Ishikawa (cell line): ENCODE data around the gene SRPK2.

Experiments
- CEBPB ChIP-seq: IDR thresholded peaks from 2 replicates; pipeline ENCODE4 v1.6.1; 2012
- CREB1 ChIP-seq: IDR thresholded peaks from 2 replicates; pipeline ENCODE4 v1.6.1; 2012; ENCODE audit warnings: low read depth
- EGR1 ChIP-seq: IDR thresholded peaks from 2 replicates; pipeline ENCODE4 v1.6.1; 2012
- EP300 ChIP-seq: IDR thresholded peaks from 2 replicates; pipeline ENCODE4 v1.6.1; 2012; ENCODE audit warnings: borderline replicate concordance
- TAF1 ChIP-seq: IDR thresholded peaks from 2 replicates; pipeline ENCODE4 v1.6.1; 2012; ENCODE audit warnings: low read depth, mild to moderate bottlenecking
- TCF12 ChIP-seq: IDR thresholded peaks from 2 replicates; pipeline ENCODE4 v1.6.1; 2012; ENCODE audit warnings: low read depth
- TF ChIP-seq, protein P1 (sequence below): IDR thresholded peaks from 2 replicates; pipeline ENCODE4 v1.6.1; 2012; ENCODE audit warnings: low read depth, mild to moderate bottlenecking
- TF ChIP-seq, protein P2 (sequence below): IDR thresholded peaks from 2 replicates; pipeline ENCODE4 v1.6.1; 2012
- TF ChIP-seq, protein P3 (sequence below): IDR thresholded peaks from 2 replicates; pipeline ENCODE4 v1.6.1; 2012

DNA sequence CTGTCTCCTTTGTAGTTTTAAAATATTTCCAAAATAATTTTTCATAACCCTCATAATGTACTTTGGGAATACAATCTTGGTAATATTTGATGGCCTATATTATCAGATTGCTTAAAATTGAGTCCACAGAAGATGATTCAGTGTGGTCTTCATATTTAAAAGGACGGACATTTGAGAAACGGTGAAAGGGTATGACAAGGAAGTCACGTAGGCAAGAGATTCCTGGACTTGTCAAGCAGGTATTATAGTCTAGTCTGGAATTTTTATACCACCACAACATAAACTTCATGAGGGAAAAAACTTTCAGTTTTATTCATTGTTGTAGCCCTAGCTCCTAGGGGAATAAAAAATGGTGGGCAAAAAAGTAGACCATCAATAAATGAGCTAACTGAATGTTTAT, 292.4 kb downstream of the SRPK2 start:
- TF ChIP-seq TAF1 (no peak), EGR1 (no peak), TCF12 (no peak), EP300 (no peak), CEBPB (no peak), CREB1 (no peak)
- TF ChIP-seq, protein P1, sequence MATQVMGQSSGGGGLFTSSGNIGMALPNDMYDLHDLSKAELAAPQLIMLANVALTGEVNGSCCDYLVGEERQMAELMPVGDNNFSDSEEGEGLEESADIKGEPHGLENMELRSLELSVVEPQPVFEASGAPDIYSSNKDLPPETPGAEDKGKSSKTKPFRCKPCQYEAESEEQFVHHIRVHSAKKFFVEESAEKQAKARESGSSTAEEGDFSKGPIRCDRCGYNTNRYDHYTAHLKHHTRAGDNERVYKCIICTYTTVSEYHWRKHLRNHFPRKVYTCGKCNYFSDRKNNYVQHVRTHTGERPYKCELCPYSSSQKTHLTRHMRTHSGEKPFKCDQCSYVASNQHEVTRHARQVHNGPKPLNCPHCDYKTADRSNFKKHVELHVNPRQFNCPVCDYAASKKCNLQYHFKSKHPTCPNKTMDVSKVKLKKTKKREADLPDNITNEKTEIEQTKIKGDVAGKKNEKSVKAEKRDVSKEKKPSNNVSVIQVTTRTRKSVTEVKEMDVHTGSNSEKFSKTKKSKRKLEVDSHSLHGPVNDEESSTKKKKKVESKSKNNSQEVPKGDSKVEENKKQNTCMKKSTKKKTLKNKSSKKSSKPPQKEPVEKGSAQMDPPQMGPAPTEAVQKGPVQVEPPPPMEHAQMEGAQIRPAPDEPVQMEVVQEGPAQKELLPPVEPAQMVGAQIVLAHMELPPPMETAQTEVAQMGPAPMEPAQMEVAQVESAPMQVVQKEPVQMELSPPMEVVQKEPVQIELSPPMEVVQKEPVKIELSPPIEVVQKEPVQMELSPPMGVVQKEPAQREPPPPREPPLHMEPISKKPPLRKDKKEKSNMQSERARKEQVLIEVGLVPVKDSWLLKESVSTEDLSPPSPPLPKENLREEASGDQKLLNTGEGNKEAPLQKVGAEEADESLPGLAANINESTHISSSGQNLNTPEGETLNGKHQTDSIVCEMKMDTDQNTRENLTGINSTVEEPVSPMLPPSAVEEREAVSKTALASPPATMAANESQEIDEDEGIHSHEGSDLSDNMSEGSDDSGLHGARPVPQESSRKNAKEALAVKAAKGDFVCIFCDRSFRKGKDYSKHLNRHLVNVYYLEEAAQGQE: no peak
- TF ChIP-seq, protein P2, sequence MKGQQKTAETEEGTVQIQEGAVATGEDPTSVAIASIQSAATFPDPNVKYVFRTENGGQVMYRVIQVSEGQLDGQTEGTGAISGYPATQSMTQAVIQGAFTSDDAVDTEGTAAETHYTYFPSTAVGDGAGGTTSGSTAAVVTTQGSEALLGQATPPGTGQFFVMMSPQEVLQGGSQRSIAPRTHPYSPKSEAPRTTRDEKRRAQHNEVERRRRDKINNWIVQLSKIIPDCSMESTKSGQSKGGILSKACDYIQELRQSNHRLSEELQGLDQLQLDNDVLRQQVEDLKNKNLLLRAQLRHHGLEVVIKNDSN: no peak
- TF ChIP-seq, protein P3, sequence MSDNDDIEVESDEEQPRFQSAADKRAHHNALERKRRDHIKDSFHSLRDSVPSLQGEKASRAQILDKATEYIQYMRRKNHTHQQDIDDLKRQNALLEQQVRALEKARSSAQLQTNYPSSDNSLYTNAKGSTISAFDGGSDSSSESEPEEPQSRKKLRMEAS: no peak
